ENCODE data around the gene AOAH.

AOAH gene

GRCh38 chr7:36625247-36625646 lies 99.0 kb downstream of the AOAH start:
- DNase-seq = no peak

- no peak for DNase-seq
Measured at GRCh38 chr7:36623247-36623646, 101.0 kb downstream of the AOAH start.

GRCh38 chr7:36621396-36621795 lies 102.9 kb downstream of the AOAH start:
- DNase-seq = no peak

- DNase-seq = no peak
Measured at GRCh38 chr7:36620166-36620708, 104.1 kb downstream of the AOAH start.

GRCh38 chr7:36617408-36617807 lies 106.9 kb downstream of the AOAH start:
- DNase-seq = no peak

- no peak for DNase-seq
Measured at GRCh38 chr7:36615852-36616540, 108.3 kb downstream of the AOAH start.

- DNase-seq = no peak
Measured at GRCh38 chr7:36614959-36615358, 109.3 kb downstream of the AOAH start.

- no peak for DNase-seq
Measured at GRCh38 chr7:36613031-36613614, 111.2 kb downstream of the AOAH start.

- no peak for DNase-seq
Measured at GRCh38 chr7:36611703-36612102, 112.6 kb downstream of the AOAH start.

- no peak for DNase-seq
Measured at GRCh38 chr7:36607721-36608095, 116.6 kb downstream of the AOAH start.

- no peak for DNase-seq
Measured at GRCh38 chr7:36606976-36607720, 117.1 kb downstream of the AOAH start.

GRCh38 chr7:36606153-36606975 lies 117.9 kb downstream of the AOAH start:
- no peak for DNase-seq

GRCh38 chr7:36605261-36606051 lies 118.8 kb downstream of the AOAH start:
- DNase-seq = no peak

- no peak for DNase-seq
Measured at GRCh38 chr7:36604806-36605205, 119.5 kb downstream of the AOAH start.

- DNase-seq = no peak
Measured at GRCh38 chr7:36602934-36603887, 121.1 kb downstream of the AOAH start.

GRCh38 chr7:36602511-36602910 lies 121.8 kb downstream of the AOAH start:
- no peak for DNase-seq

- DNase-seq = no peak
Measured at GRCh38 chr7:36601601-36602000, 122.7 kb downstream of the AOAH start.

- DNase-seq = peak in 1 of 2 donors; percentile 7
Measured at GRCh38 chr7:36600869-36601530, 123.3 kb downstream of the AOAH start.

- DNase-seq = no peak
Measured at GRCh38 chr7:36600314-36600682, 124.0 kb downstream of the AOAH start.

GRCh38 chr7:36599645-36600313 lies 124.5 kb downstream of the AOAH start:
- DNase-seq = no peak
